B cell (primary cell): ENCODE results near the gene ID3. TPM values are rescaled to one million over a fixed set of nuclear protein-coding genes. Genes with fewer than 3 reads are reported as not detected.

Experiments used
- ATAC-seq: fragments of 200-7000 bp; cut with Tn5 transposase; one replicate; pipeline ENCODE4 v1.10.0; 2021; ENCODE audit warnings: low read depth, mild to moderate bottlenecking, moderate number of reproducible peaks, moderate library complexity
- CTCF ChIA-PET: fragments of 350-600 bp; sonication (Branson Sonifier 250); formaldehyde crosslinking; loops from one replicate; lab custom pipeline; 2021; ENCODE audit warnings: antibody characterized with exemption, inconsistent platforms; lab: Charles Lee
- POLR2A ChIA-PET: fragments of 350-600 bp; sonication (Branson Sonifier 250); formaldehyde crosslinking; loops from one replicate; lab custom pipeline; 2021; ENCODE audit warnings: antibody characterized with exemption; lab: Charles Lee
- DNase-seq: peaks from one replicate; pipeline ENCODE4 v3.0.0; 2013
- H2AFZ ChIP-seq: 2 replicates; pipeline ENCODE4 v1.6.1; 2012; ENCODE audit warnings: mild to moderate bottlenecking, low read depth, low read length; ENCODE audit not compliant: insufficient read depth, poor library complexity, severe bottlenecking
- H3K27ac ChIP-seq, 2 donors: 1 replicate in 1 of 2; 2 replicates in 1 of 2; pipeline ENCODE4 v1.5.1; 2012 to 2013; ENCODE audit warnings: low read length in 2 of 2, mild to moderate bottlenecking in 2 of 2, moderate library complexity in 1 of 2
- H3K27me3 ChIP-seq, 4 experiments: fragments of 200-600 bp in 1 of 4; sonication (generic) in 1 of 4; replicated peaks in 1 of 4; 1 replicate in 2 of 4; 2 replicates in 2 of 4; pipeline versions ENCODE4 v1.6.1 to v1.7.0; 2013 to 2016; ENCODE audit warnings: low read length in 3 of 4, mild to moderate bottlenecking in 2 of 4, mixed read lengths in 1 of 4, moderate library complexity in 1 of 4; ENCODE audit not compliant: insufficient read depth in 4 of 4, control insufficient read depth in 3 of 4; ENCODE audit errors: control extremely low read depth in 1 of 4
- H3K36me3 ChIP-seq, 2 experiments: replicated peaks in 1 of 2; 1 replicate in 1 of 2; 2 replicates in 1 of 2; pipeline versions ENCODE4 v1.6.1 to v1.7.1; 2013; ENCODE audit warnings: low read length in 1 of 2; ENCODE audit not compliant: insufficient read depth in 2 of 2, control insufficient read depth in 1 of 2; ENCODE audit errors: control extremely low read depth in 1 of 2, extremely low read depth in 1 of 2
- H3K4me1 ChIP-seq, 2 donors: fragments of 200-600 bp in 1 of 2; sonication (generic) in 1 of 2; 1 replicate in 1 of 2; 2 replicates in 1 of 2; pipeline versions ENCODE4 v1.5.1 to v1.6.1; 2013 to 2017; ENCODE audit warnings: low read length in 2 of 2; ENCODE audit not compliant: control insufficient read depth in 2 of 2, insufficient read depth in 2 of 2
- H3K4me2 ChIP-seq: replicated peaks from 2 replicates; pipeline ENCODE3; 2012; ENCODE audit warnings: mild to moderate bottlenecking, low read depth, low read length; ENCODE audit not compliant: poor library complexity, severe bottlenecking
- H3K4me3 ChIP-seq, 5 experiments: fragments of 200-600 bp in 1 of 5; sonication (generic) in 1 of 5; 1 replicate in 3 of 5; 2 replicates in 2 of 5; pipeline versions ENCODE4 v1.5.1 to v1.7.0; 2011 to 2016; ENCODE audit warnings: low read length in 4 of 5, mild to moderate bottlenecking in 4 of 5, low read depth in 2 of 5, control low read depth in 1 of 5, moderate library complexity in 1 of 5; ENCODE audit not compliant: insufficient read depth in 1 of 5; ENCODE audit errors: control extremely low read depth in 1 of 5, extremely low read depth in 1 of 5
- H3K79me2 ChIP-seq: fragments of 200-600 bp; sonication (generic); one replicate; pipeline ENCODE4 v1.6.0; 2016; ENCODE audit warnings: low read length; ENCODE audit not compliant: control insufficient read depth, insufficient read depth
- H3K9ac ChIP-seq: fragments of 200-600 bp; sonication (generic); 2 replicates; pipeline ENCODE4 v1.6.1; 2017; ENCODE audit warnings: mild to moderate bottlenecking, low read length, moderate library complexity
- H3K9me3 ChIP-seq, 3 donors: one replicate each; pipeline versions ENCODE4 v1.6.1 to v1.7.1; 2013; ENCODE audit warnings: low read length in 2 of 3; ENCODE audit not compliant: control insufficient read depth in 2 of 3, insufficient read depth in 1 of 3; ENCODE audit errors: control extremely low read depth in 1 of 3
- H4K20me1 ChIP-seq: 2 replicates; pipeline ENCODE4 v1.6.0; 2012; ENCODE audit warnings: mild to moderate bottlenecking, low read length; ENCODE audit not compliant: insufficient read depth, control insufficient read depth, poor library complexity, severe bottlenecking
- H3K27ac Mint-ChIP-seq: one replicate; pipeline ENCODE4 v1.8.0; 2021; ENCODE audit warnings: mixed read lengths
- H3K27me3 Mint-ChIP-seq: one replicate; pipeline ENCODE4 v1.8.0; 2021; ENCODE audit warnings: mixed read lengths
- H3K4me1 Mint-ChIP-seq: one replicate; pipeline ENCODE4 v1.8.0; 2021; ENCODE audit warnings: mixed read lengths
- H3K4me3 Mint-ChIP-seq: one replicate; pipeline ENCODE4 v1.8.0; 2021; ENCODE audit warnings: mixed read lengths
- H3K9me3 Mint-ChIP-seq: one replicate; pipeline ENCODE4 v1.8.0; 2022; ENCODE audit warnings: mixed read lengths; ENCODE audit not compliant: insufficient read depth
- CTCF ChIP-seq: fragments of 200-600 bp; IDR thresholded peaks from one replicate; pipeline ENCODE4 v1.8.0; 2022; ENCODE audit warnings: antibody characterized with exemption, mild to moderate bottlenecking
- EZH2 ChIP-seq: IDR thresholded peaks from 2 replicates; pipeline ENCODE4 v1.6.1; 2012; ENCODE audit warnings: borderline replicate concordance, low read depth, mild to moderate bottlenecking, moderate library complexity, low read length; ENCODE audit not compliant: insufficient read depth, poor library complexity, severe bottlenecking
- WGBS: methylation state at CpG from one replicate; pipeline ENCODE4 v1.1.5; 2013; ENCODE audit warnings: missing lambda C conversion rate; ENCODE audit not compliant: insufficient coverage; 5-methylcytosine and 5-hydroxymethylcytosine counted together
- intact Hi-C: fragments of 100-400 bp; cut with micrococcal nuclease; formaldehyde crosslinking; loops from one replicate; pipeline ENCODE4 v1.10.0; 2022
- polyA plus RNA-seq: library from polyadenylated mRNA; depleted of rRNA; stranded (reverse); fragments of >200 nt; gene quantifications from 2 replicates; pipeline ENCODE4 v1.2.3, GENCODE V29; 2012
- total RNA-seq, 2 donors: library from RNA; stranded (reverse); fragments of 120-200 nt in 1 of 2; gene quantifications; 1 replicate in 1 of 2; 2 replicates in 1 of 2; pipeline versions ENCODE4 v1.2.3 to v1.2.4, GENCODE V29; 2013 to 2022

Gene ID3
- total and polyA plus RNA-seq, 2 donors (not counting 1 experiment from before 2014, with no cell fraction given), result 212 to 367 TPM

GRCh38 chr1:23561076-23561812 lies 1.9 kb upstream of the ID3 start:
- H3K4me1 ChIP-seq, result peaks cover 56 to 64% of the 10 kb centered on the region in 2 donors
- H3K27ac Mint-ChIP-seq, result peak overlapping the region; percentile 94
- H3K4me2 ChIP-seq, result peak overlapping the region; percentile 98
- H3K9ac ChIP-seq, result no peak overlapping the region
- CTCF ChIA-PET, result interaction anchor here (2.8 to 41.7 kb wide), 5 partner anchors 13 to 73 kb away, joined by 8 to 1420 read pairs (median 74); no protein-coding TSS in a partner anchor
- H3K9me3 Mint-ChIP-seq, result no peaks in the 10 kb centered on the region
- H2AFZ ChIP-seq, result no peak overlapping the region
- no peaks in the 10 kb centered on the region for H3K27me3 Mint-ChIP-seq
- peaks cover 23% of the 10 kb centered on the region for H4K20me1 ChIP-seq
- H3K79me2 ChIP-seq, result peaks cover 23% of the 10 kb centered on the region
- 100% methylated on average over 1 of the region's 6 CpGs for WGBS
- H3K4me1 Mint-ChIP-seq, result peaks cover 63% of the 10 kb centered on the region
- H3K4me3 ChIP-seq, result no peak overlapping the region
- no peak for TF ChIP-seq CTCF
- TF ChIP-seq EZH2, result no peak
- peaks cover 0 to 19% of the 10 kb centered on the region in 2 experiments for H3K36me3 ChIP-seq
- H3K9me3 ChIP-seq, result no peaks in the 10 kb centered on the region
- POLR2A ChIA-PET, result interaction anchor here (0.9 to 9.5 kb wide), 4 partner anchors 14 to 68 kb away, joined by 4 to 164 read pairs (median 5); no protein-coding TSS in a partner anchor
- intact Hi-C loops, result no loop called here
- ATAC-seq (no peak), DNase-seq (peak; percentile 45)
- no peaks in the 10 kb centered on the region for H3K27me3 ChIP-seq
- H3K4me3 Mint-ChIP-seq, result peak overlapping the region; percentile 93
- peak overlapping the region; percentile 83 to 91 for H3K27ac ChIP-seq
